ENCODE measurements around the gene SLIT3. TPM values are rescaled to one million over a fixed set of nuclear protein-coding genes. Genes with fewer than 3 reads are reported as not detected.
A peak's percentile ranks its signal among the peaks of the same experiment; 100 is the strongest.

The SLIT3 gene
- total RNA-seq, 1 donor from 2014 or later: 0.22 TPM

DNA sequence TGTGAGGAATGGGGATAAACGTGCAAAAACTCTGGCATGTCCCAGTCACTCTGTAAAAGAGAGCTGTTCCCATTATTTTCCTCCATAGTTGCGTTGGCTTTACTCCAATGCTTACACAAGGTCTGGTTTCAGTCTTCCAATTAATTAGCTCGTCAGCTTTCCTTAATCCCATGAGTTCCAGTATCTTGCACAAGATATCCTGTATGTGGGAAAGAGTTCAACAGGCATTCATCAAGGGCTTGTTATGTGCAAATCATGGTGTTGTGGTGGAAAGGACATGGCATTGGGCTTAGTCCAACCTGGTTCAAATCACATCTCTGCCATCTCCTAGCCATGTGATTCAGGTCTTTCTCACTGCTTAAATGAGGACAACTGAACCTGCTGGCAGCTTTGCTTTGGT, 644.3 kb downstream of the SLIT3 start:
- Mint-ChIP-seq H3K4me1 (peaks cover 18% of the 10 kb centered on the region), H3K27ac (no peak overlapping the region), H3K4me3 (no peak overlapping the region), H3K27me3 (ENCODE audit: insufficient read depth, low read depth) (peaks cover 29% of the 10 kb centered on the region), H3K9me3 (no peaks in the 10 kb centered on the region), H3K36me3 (no peaks in the 10 kb centered on the region)
- Histone ChIP-seq H3K79me2 (ENCODE audit: low read depth) (no peaks in the 10 kb centered on the region), H3K9me3 (ENCODE audit: low read depth) (no peaks in the 10 kb centered on the region), H3K4me2 (no peak overlapping the region), H3F3A (ENCODE audit: low read depth) (peaks cover 15% of the 10 kb centered on the region), H4K20me1 (ENCODE audit: low read depth) (peaks cover 14% of the 10 kb centered on the region), H3K4me3 (no peak overlapping the region), H3K36me3 (no peaks in the 10 kb centered on the region), H2AFZ (replicated peaks) (no peak overlapping the region), H3K9ac (no peak overlapping the region), H3K4me1 (peaks cover 10% of the 10 kb centered on the region), H3K27ac (no peak overlapping the region), H3K27me3 (peaks cover 11% of the 10 kb centered on the region)
- TF ChIP-seq EZH2 (IDR thresholded peaks at IDR 0.05): no peak
- TF ChIP-seq EZH2phosphoT487 (IDR thresholded peaks at IDR 0.05): no peak
- TF ChIP-seq CTCF (IDR thresholded peaks at IDR 0.05): no peak
- DNase-seq (ENCODE audit: low spot score): no peak

- H3K4me3 ChIP-seq: no peak overlapping the region
- H3K36me3 ChIP-seq: no peaks in the 10 kb centered on the region
- H3K27me3 ChIP-seq: peaks cover 12% of the 10 kb centered on the region
- peaks cover 14% of the 10 kb centered on the region for H4K20me1 ChIP-seq (ENCODE audit: low read depth)
- no peaks in the 10 kb centered on the region for H3K36me3 Mint-ChIP-seq
- no peak overlapping the region for H3K9ac ChIP-seq
- H3K4me3 Mint-ChIP-seq: no peak overlapping the region
- H3K9me3 ChIP-seq (ENCODE audit: low read depth): no peaks in the 10 kb centered on the region
- peaks cover 10% of the 10 kb centered on the region for H3K4me1 ChIP-seq
- no peaks in the 10 kb centered on the region for H3K9me3 Mint-ChIP-seq
- H3K27me3 Mint-ChIP-seq (ENCODE audit: insufficient read depth, low read depth): peaks cover 24% of the 10 kb centered on the region
- no peak overlapping the region for H3K27ac ChIP-seq
- H3K4me1 Mint-ChIP-seq: peaks cover 18% of the 10 kb centered on the region
- H3K27ac Mint-ChIP-seq: no peak overlapping the region
- H3K79me2 ChIP-seq (ENCODE audit: low read depth): no peaks in the 10 kb centered on the region
- H3F3A ChIP-seq (ENCODE audit: low read depth): peaks cover 15% of the 10 kb centered on the region
- TF ChIP-seq EZH2 (IDR thresholded peaks at IDR 0.05) (no peak), CTCF (IDR thresholded peaks at IDR 0.05) (no peak), EZH2phosphoT487 (IDR thresholded peaks at IDR 0.05) (no peak)
- H2AFZ ChIP-seq (replicated peaks): no peak overlapping the region
- DNase-seq (ENCODE audit: low spot score): no peak
- no peak overlapping the region for H3K4me2 ChIP-seq
These were observed 645.6 kb downstream of the SLIT3 start for GRCh38 chr5:168655316-168655715.

- no peaks in the 10 kb centered on the region for H3K36me3 Mint-ChIP-seq
- H3K4me3 ChIP-seq: no peak overlapping the region
- H3K36me3 ChIP-seq: no peaks in the 10 kb centered on the region
- no peak overlapping the region for H3K4me2 ChIP-seq
- peaks cover 5% of the 10 kb centered on the region for H3K9me3 Mint-ChIP-seq
- no peak overlapping the region for H3K9ac ChIP-seq
- no peak overlapping the region for H3K27ac ChIP-seq
- H3F3A ChIP-seq (ENCODE audit: low read depth): peaks cover 15% of the 10 kb centered on the region
- H3K27me3 ChIP-seq: peaks cover 12% of the 10 kb centered on the region
- TF ChIP-seq EZH2phosphoT487 (IDR thresholded peaks at IDR 0.05): peak; percentile 86
- no peak for TF ChIP-seq CTCF (IDR thresholded peaks at IDR 0.05)
- no peak overlapping the region for H3K4me3 Mint-ChIP-seq
- peaks cover 10% of the 10 kb centered on the region for H3K4me1 ChIP-seq
- no peak overlapping the region for H2AFZ ChIP-seq (replicated peaks)
- no peaks in the 10 kb centered on the region for H3K79me2 ChIP-seq (ENCODE audit: low read depth)
- no peak overlapping the region for H3K27ac Mint-ChIP-seq
- H3K9me3 ChIP-seq (ENCODE audit: low read depth): no peaks in the 10 kb centered on the region
- DNase-seq (ENCODE audit: low spot score): peak; percentile 86
- H3K4me1 Mint-ChIP-seq: peaks cover 18% of the 10 kb centered on the region
- peaks cover 25% of the 10 kb centered on the region for H3K27me3 Mint-ChIP-seq (ENCODE audit: insufficient read depth, low read depth)
- H4K20me1 ChIP-seq (ENCODE audit: low read depth): peaks cover 14% of the 10 kb centered on the region
These were observed 646.7 kb downstream of the SLIT3 start for GRCh38 chr5:168654211-168654721.
